Measurements from ENCODE around the gene C16orf95.
A peak's percentile ranks its signal among the peaks of the same experiment; 100 is the strongest.

C16orf95 gene

DNA sequence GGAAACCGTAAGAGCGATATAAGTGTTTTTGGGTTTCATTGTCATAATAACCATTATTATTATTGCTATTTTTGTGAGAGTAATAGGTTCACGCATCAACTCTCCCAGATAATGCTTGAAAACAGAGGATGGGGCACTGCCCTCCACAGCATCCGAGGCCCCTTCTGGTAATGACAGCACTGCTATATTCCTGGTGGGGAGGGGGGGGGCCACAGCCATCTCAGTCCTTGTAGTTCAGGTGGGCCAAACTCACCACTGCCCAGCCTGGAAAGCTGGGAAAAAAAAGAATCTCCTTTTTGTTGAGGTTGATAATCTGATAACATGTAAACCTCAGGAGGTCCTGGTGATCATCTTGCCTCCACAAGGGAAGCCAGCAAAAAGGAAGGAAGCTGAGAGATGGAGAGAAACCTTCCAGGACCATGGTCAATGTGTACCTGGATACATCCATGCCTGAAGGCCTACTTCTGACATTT is 706 bp downstream of the C16orf95 start:
- DNase-seq (ENCODE audit: low read depth): no peak

DNA sequence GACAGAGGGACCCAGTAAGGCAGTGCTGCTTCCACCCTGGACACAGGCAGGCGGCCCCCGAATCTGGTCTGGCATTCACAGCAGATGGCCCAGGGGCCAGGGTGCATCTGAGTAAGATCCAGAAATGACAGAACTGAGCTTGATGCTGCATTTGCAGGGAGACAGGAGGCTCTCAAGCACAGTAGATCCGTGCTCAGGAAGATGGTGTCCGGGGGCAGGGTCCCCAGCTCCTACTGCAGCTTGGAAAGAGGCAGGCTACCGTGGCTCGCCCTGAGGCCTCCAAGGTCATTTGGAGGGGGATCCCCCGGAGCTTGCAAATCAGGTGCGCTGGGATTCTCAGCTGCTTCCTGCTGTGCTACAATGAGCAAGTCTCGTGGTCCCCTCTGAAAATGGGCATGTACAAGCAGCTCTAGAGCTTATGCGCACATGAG is 2.2 kb downstream of the C16orf95 start:
- DNase-seq (ENCODE audit: low read depth): no peak

DNA sequence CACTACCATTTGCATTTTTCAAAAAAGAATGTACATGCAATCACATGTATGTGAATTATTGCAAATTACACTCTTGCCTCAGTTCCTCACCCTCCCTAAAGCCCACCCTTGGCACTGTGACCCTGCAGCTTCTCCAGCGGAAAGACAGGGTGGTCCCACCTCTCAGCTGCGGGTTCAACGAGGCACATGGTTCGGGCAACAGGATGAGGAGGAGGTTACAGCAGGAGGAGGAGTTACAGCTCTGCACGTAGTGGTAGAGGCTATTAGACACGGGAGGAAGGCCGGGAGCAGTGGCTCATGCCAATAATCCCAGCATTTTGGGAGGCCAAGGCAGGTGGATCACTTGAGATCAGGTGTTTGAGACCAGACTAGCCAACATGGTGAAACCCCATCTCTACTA is 5.2 kb downstream of the C16orf95 start:
- no peak for DNase-seq (ENCODE audit: low read depth)

DNA sequence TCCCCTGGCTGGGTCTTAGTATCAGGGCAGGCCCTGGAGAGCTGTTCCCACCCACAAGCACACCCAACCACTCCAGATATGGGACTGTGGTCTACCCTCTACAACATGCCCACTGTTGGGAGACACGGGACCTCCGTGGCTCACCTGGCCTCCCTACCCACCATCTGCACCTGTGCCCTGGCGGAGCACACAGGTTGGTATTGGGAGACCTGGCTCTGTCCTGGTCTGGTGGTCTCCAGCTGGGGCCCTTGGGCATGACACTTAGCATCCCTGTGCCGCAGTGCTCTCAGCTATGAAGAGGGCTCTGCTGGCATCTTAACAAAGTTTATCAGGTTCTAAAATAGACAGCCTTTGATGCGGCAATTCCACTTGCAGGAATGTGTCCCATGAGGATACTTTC is 5.8 kb downstream of the C16orf95 start:
- DNase-seq (ENCODE audit: low read depth): no peak

DNA sequence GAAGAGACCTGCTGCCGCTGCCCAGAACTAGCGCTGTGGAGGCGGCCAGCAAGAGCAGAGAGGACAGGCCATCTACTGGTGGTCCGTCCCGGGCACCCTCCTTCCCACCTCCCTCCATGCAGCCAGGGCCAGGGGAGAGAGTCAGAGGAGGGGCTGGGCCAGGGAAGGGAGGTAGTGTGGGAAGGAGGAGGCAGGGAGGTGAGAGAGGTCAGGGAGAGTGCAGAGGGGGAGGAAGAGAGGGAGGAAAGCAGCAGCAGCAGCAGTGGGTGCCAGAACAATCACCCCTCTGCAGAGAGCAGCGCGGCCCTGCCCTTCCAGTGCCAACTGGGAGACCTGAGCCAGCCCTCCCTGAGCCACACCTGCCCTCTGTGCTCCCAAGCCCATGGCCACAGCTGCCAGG is 6.6 kb downstream of the C16orf95 start:
- no peak for DNase-seq (ENCODE audit: low read depth)

DNA sequence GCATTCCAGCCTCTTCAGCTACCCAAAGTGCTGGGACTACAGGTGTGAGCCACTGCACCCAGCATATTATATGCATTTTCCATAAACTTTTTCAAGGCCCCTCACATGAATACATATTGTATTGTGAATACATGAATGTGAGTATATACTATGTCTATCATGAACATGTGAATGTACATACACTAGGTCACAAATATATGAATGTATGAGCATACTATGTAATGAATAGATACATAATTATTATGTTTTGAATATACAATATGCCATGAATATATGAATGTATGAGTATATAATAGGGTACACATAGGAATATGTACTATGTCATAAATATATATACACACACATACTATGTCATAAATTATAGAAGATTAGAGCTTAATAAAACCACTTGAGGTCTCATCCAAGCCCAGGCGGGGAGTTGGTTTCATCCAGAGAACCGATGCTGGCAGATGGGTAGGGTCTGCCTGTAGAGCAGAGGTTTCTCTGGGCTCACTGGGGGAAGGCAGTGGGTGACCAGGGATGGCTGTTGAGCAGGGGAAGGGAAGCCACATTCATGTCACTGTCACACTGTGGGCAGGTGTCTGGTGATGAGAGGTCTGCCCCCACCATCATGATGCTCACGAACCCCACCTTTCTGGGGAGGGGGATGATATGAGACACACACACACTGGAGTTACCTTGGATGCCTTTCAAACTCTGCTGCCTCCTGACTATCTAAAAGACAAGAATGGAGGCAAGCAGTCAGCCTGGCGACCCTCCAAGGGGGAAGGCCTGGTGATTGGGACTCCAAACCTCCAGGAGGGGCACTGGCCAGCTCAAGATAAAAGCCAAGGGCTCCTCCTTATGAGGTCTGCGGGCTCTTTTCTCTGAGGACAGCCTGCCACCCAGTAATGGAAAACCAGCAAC is 7.3 kb downstream of the C16orf95 start:
- DNase-seq (ENCODE audit: low read depth): no peak

DNA sequence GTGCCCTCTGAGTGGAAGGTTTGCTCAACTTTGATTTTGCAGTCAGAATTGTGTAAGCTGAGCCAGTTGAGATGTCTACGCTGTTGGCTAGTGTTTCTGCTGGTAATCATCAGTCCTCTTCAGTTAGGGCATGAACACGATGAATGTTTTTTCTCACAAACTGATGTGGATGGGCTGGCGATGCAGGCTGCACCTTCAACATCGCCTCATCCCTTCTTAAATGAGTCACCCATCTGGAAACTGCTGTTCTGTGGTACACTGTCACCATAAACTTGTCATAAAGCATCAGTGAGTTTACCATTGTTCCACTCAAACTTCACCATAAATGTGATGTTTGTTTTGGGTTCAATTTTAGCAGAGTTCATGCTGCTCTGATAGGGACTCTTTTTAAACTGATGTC is 8.4 kb downstream of the C16orf95 start:
- no peak for DNase-seq (ENCODE audit: low read depth)

DNA sequence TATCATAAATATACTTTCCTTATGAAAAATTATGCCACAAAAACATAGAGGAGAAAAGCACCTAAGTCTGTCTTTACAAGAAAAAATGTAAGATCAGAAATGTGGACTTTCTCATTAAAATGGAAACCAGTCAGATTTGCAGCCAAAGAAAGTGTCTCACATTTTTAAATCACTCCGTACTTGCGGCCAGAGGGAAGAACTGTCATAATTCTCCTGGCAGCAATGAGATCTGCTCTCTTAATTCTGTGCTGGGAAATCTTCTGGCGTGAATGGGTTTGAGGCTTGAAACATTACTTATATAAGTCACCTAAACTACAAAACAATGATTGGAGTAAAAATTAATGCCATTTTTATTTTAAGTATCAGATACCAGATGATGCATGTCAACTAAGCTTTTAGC is 10.7 kb downstream of the C16orf95 start:
- DNase-seq (ENCODE audit: low read depth): no peak

DNA sequence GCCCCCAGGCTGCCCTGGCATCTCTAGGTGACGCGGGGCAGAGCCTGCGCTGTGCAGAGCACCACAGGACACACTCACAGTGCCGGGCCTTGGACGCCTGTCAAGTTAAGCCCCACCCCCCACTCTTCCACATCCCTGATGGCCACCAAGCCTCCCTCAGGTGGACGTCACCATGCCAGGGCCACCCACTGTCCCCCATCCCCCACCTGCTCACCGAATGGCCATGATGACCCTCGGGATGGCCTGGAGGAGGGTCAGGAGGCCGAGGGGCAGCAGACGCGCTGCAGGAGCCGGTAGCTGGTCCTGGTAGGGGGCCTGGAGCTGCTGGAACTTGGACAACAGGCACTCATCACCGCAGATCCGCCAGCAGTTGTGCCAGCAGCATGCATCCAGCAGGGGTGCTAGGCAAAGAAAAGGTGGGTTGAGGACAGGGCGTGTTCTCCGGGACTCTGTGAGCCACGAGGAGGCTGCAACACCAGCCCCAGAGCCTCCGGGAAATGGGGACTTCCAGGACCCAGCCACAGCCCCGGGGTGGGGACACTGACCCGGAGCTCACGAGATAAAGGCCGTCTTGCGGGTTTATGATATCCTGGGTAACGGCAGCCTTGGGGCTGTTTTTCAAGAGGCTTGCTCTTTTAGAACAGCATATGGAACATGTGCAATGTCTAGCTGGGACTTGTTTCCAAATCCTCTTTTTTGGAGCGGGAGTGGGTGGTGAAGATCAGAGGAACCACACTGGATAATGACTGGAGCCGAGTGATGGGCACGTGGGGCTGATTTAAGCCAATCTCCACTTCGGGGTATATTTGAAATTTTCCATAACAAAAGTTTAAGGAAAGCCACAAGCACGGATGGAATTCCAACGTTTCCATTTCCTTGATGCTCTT is 11.4 kb downstream of the C16orf95 start:
- no peak for DNase-seq (ENCODE audit: low read depth)

DNA sequence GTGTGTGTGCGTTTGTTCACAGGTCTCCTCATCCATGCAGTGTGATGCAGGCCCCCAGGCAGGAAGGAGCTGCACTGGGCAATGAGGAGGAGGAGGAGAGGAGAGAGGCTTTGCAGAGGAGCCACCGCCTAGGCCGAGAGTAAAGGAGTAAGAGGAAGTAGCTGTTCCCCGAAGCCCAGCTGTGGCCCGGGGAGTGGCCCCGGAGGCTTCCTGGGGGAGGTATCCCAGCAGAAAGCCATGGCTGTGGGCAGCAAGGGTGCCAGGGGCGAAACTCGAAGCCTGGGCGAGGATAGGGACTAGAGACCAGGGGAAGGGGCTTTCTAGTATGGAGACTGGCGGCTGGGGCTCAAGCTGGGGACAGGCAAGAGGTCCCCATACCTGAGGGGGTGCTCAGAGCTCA is 12.2 kb downstream of the C16orf95 start:
- DNase-seq (ENCODE audit: low read depth): no peak

DNA sequence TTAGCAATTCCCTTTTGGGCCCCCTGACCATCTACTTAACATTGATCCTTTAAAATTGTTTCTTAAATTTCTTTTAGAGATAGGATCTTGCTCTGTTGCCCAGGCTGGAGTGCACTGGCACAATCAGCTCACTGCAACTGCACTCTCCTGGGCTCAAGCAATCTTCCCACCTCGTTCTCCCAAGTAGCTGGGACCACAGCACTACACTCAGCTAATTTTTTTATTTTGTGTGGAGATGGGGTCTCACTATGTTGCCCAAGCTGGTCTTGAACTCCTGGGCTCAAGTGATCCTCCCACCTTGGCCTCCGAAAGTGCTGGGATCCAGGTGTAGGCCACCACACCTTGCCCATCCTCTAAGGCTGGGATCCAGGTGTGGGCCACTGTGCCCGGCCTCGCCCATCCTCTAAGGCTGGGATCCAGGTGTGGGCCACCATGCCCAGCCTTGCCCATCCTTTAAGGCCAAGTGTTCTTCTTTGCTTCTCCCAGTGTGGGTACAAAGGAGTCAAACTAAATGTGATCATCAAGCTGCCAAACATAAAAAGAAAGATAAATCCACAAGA is 13.2 kb downstream of the C16orf95 start:
- no peak for DNase-seq (ENCODE audit: low read depth)

DNA sequence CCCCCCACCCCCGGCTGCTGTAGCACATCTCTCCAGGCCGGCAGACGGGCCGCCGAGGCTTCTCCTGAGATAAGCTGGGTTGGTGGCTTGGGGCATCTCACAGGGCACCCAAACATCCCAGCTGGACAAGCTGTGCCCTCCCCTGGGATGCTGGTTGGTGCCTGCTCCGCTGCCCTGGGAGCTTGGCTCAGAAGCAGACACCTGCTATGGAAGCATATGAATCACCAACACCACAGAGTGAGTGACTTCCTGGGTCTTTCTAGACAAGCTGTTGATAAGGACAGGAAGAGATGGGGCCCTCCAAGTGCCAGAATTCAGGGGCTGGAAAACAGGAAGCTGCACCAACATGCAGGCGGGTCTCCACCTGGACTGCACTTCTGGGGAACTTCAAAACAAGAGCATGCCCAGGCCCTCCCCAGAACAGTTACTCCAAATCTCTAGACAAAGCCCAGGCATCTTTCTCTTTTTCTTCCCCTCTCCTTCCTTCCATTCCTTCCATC is 13.7 kb downstream of the C16orf95 start:
- no peak for DNase-seq (ENCODE audit: low read depth)

DNA sequence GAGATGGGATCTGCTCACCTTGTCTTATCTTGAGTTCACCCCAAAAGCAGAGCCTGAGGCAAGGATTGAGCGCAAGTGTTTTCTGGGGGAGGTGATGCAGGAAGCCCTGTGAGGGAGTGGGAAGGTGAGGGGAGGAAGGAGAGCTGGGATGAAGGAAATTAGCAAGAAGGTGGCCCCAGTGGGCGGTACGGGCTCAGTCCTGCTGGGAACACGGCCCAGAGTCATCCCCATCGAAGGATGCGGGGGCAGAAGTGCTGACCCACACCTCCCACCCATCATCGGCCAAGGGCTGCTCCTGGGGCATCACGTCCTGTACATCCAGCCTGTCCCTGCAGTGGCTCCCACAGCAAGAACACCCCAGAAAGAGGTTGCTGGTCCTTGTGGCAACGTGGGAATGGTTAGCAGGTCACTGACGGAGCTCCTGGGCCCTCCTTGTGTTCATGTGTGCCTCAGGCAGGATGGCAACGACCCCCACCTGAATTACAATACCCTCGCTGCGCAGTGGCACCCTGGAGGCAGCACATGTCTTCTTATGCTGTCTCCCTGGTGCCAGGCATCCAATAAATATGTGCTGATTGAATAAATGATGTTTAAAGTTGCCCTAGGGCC is 18.2 kb downstream of the C16orf95 start:
- no peak for DNase-seq (ENCODE audit: low read depth)

DNA sequence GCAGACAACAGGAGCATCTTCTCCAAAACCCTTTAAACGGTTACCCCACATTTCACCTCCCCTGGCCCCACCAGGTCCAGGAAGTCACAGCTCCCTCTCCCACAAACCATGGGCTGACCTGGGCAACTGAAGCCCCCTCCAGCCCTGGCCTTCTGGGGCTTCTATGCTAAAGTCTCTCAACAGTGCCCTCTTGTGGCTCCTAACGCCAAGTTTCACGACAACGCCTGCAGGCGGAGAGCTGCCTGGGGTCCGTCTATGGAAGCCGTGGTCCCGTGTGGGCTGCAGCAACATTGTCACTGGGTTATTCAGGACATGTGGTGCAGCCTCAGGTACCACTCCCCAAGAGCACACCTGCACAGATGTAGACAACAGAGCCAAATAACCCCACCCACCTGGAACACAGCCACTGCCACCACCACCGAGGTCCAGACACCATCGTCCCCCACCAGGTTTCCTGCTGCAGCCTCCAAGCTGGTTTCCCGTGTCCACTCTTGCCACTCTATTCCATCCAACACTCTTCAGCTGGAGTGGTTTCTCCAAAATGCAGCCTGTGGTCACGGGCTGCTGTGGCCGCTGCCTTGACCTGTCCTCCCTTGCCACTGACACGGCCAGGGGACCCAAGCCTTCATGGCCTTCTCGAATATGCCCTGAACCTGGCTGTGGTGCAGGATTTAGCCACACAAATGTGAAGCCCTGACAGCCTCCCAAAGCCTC is 19.1 kb downstream of the C16orf95 start:
- peak; percentile 13 for DNase-seq (ENCODE audit: low read depth)

DNA sequence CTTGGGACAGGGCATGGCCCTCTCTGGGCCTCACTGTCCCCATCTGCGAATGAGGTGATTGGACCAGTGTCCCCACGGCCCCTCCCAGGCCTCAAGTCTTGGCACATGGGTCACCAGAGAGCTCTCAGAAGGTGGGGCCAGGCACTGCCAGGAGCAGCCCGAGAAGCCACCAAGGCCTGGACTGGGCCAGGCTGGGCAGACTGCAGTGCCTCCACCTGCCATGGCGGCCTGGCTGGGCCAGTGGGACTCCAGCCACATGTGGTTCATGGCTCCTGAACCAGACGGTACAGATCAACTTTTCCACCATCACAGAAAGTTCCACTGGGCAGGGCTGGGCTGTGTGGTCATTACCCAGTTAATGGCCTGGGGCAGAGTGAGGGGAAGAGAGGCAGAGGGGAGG is 19.8 kb downstream of the C16orf95 start:
- DNase-seq (ENCODE audit: low read depth): no peak

DNA sequence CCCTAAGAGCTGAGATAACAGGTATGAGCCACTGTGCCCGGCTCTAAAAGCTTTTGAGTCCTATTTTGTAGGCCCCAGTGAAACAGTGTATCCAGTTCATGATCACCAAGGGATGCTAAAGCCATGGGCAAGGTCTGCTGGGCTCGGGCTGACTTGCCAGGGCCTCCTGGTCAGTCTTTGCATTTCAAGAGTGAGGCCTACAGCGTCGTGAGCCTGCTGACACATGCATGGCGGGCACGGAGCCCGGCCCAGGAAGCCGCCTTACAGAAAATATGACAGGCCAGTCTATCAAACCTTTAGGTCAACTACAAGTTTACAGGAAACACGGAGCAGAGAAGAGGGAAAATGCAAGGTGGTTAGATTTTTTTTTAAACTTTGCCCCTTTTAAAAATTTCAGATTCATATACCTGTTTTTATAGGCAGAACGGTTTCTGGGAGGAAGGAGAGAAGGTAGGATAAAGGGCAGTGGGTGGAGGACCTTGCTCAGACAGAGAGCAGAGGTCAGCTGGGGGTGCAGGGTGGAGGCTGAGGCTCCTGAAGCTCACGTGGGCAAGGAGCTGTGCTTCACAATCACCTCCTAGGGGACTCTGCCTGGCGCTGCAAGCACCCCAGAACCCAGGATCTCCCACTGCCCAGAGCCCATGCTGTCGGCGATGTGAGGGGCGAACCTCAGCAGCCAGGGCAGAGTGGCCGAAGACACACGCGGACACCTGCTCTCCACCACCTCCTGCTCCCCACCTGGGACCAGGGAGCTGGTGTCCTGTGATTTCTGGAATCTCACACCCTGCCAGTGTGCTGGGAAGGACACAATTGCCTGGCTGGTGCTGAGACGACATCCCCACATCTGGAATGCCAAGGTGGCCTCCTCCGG is 21.3 kb downstream of the C16orf95 start:
- no peak for DNase-seq (ENCODE audit: low read depth)

DNA sequence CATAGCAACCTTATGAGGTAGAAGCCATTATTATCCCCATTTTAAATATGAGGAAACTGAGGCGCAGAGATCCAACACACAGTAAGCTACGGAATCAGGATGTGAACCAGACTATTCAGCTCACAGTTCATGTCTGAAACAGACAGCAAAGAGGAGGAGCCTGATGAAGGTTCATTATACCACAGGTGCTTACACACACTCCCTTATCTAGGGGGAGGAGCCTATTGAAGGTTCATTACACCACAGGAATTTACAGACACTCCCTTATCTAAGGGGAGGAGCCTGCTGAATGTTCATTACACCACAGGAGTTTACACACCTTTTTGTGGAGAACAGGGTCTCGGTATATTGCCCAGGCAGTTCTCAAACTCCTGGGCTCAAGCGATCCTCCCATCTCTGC is 21.9 kb downstream of the C16orf95 start:
- no peak for DNase-seq (ENCODE audit: low read depth)

DNA sequence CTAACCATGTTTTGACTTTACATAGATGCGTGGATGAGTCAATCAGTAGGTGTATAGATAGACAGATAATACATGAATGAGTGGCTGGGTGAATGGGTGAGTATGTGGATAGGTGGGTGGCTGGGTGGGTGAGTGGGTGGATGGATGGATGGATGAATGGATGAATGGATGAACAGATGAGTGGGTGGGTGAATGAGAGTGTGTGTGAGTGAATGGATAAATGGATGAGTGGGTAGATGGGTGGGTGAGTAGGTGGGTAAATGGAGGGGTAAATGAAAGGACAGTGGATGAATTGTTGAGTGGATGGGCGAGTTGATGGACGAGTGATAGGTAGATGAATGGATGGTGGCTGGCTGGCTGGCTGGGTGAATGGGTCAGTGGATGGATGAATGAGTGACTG is 23.2 kb downstream of the C16orf95 start:
- DNase-seq (ENCODE audit: low read depth): no peak

DNA sequence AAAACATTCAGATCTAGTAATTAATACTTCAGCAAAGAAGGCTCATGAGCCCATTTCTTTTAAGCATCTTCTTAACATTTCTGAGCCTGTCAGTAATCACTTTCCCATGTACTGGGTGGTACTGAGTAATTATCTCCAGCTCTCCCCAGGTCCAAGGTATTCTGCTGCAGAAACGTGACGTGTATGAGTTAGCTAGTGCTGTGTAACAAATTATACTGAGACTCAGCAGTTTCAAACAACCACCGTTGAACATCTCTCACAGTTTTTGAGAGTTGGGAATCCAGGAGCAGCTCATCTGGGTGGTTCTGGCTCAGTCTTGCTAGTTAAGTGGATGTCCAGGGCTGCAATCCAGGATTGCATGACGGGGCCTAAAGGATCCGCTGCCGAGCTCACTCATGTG is 25.2 kb downstream of the C16orf95 start:
- DNase-seq (ENCODE audit: low read depth): no peak

DNA sequence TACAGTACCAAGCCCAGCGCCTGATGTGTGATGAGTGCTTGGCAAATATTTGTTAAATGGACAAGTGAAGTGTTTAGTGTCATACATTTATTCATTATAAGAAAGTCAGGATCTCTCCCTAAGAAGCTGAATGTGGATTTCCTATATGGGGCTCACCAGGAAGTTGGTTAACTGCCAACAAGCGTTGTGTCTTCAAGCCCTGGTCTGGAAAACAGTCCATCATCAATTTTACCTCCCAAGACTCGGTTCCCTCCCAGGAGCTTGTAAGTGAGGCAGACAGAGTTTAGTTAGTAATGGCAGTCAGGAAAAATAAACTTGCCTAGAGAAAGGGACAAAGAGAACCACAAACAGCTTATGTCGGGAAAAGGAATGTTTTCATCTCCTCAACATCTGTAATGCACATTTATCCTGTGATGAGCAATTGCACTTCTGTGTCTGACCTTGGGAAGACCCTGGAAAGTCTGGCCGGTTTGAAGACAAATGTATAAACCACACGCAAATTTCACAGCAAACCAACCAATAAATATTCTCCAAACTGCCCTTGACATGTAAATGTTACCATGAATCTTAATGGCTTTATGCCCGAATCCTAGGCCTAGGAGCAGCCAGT is 28.3 kb downstream of the C16orf95 start:
- DNase-seq (ENCODE audit: low read depth): no peak
